Measurements from ENCODE around the gene MRPS34.

GRCh38 chr16:1791943-1792812 lies 19.2 kb upstream of the MRPS34 start:
- TF ChIP-seq ZFP30 (CRISPR knock-in tag; IDR thresholded peaks at IDR 0.05; ENCODE audit: borderline replicate concordance) (no peak), HMGXB4 (CRISPR knock-in tag; IDR thresholded peaks at IDR 0.05) (no peak), POLR3G (IDR thresholded peaks at IDR 0.05; ENCODE audit: extremely low read depth, insufficient read length, insufficient replicate concordance) (no peak), EZH2 (IDR thresholded peaks at IDR 0.05; ENCODE audit: borderline replicate concordance, low read depth, low read length) (no peak), RAD21 (CRISPR knock-in tag; conservative IDR thresholded peaks at IDR 0.05 in 1 of 2, IDR thresholded peaks at IDR 0.05 in 1 of 2) (no peak), CEBPB (tag; IDR thresholded peaks at IDR 0.05) (no peak), FOXO4 (CRISPR knock-in tag; IDR thresholded peaks at IDR 0.05) (no peak), RAD51 (IDR thresholded peaks at IDR 0.05; ENCODE audit: borderline replicate concordance, low read depth) (no peak)
- TF ChIP-seq, protein P1, sequence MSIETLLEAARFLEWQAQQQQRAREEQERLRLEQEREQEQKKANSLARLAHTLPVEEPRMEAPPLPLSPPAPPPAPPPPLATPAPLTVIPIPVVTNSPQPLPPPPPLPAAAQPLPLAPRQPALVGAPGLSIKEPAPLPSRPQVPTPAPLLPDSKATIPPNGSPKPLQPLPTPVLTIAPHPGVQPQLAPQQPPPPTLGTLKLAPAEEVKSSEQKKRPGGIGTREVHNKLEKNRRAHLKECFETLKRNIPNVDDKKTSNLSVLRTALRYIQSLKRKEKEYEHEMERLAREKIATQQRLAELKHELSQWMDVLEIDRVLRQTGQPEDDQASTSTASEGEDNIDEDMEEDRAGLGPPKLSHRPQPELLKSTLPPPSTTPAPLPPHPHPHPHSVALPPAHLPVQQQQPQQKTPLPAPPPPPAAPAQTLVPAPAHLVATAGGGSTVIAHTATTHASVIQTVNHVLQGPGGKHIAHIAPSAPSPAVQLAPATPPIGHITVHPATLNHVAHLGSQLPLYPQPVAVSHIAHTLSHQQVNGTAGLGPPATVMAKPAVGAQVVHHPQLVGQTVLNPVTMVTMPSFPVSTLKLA (conservative IDR thresholded peaks at IDR 0.05), result no peak
- TF ChIP-seq, protein P2, sequence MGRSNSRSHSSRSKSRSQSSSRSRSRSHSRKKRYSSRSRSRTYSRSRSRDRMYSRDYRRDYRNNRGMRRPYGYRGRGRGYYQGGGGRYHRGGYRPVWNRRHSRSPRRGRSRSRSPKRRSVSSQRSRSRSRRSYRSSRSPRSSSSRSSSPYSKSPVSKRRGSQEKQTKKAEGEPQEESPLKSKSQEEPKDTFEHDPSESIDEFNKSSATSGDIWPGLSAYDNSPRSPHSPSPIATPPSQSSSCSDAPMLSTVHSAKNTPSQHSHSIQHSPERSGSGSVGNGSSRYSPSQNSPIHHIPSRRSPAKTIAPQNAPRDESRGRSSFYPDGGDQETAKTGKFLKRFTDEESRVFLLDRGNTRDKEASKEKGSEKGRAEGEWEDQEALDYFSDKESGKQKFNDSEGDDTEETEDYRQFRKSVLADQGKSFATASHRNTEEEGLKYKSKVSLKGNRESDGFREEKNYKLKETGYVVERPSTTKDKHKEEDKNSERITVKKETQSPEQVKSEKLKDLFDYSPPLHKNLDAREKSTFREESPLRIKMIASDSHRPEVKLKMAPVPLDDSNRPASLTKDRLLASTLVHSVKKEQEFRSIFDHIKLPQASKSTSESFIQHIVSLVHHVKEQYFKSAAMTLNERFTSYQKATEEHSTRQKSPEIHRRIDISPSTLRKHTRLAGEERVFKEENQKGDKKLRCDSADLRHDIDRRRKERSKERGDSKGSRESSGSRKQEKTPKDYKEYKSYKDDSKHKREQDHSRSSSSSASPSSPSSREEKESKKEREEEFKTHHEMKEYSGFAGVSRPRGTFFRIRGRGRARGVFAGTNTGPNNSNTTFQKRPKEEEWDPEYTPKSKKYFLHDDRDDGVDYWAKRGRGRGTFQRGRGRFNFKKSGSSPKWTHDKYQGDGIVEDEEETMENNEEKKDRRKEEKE (IDR thresholded peaks at IDR 0.05; ENCODE audit: borderline replicate concordance in 1 of 2, control insufficient read depth in 1 of 2, low read depth in 2 of 2, low read length in 1 of 2), result no peak
